Adrenal gland (tissue), 12 donors: ENCODE data around the gene ANKRD18A. TPM values are rescaled to one million over a fixed set of nuclear protein-coding genes. Genes with fewer than 3 reads are reported as not detected.

Experiments used
- DNase-seq, 7 donors: peaks; one replicate each; pipeline ENCODE4 v3.0.0-alpha.2; 2019 to 2020
- H3K27ac ChIP-seq, 5 donors: fragments of 200-600 bp; sonication (generic) in 4 of 5; 1 replicate in 3 of 5; 2 replicates in 2 of 5; pipeline versions ENCODE4 v1.5.1 to v1.8.0; 2016 to 2020; ENCODE audit warnings: mild to moderate bottlenecking in 1 of 5
- H3K27me3 ChIP-seq: fragments of 200-600 bp; 2 replicates; pipeline ENCODE4 v1.8.0; 2021
- H3K36me3 ChIP-seq, 2 donors: fragments of 200-600 bp; replicated peaks in 1 of 2; 1 replicate in 1 of 2; 2 replicates in 1 of 2; pipeline versions ENCODE4 v1.5.1 to v1.8.0; 2018 to 2022
- H3K4me1 ChIP-seq, 2 donors: fragments of 200-600 bp; replicated peaks in 1 of 2; 1 replicate in 1 of 2; 2 replicates in 1 of 2; pipeline versions ENCODE4 v1.5.1 to v1.8.0; 2018 to 2021
- H3K4me3 ChIP-seq, 4 donors: fragments of 200-600 bp; sonication (generic) in 3 of 4; one replicate each; pipeline ENCODE4 v1.5.1; 2016 to 2018
- H3K9me3 ChIP-seq, 3 donors: fragments of 200-600 bp; sonication (generic) in 1 of 3; replicated peaks in 1 of 3; 1 replicate in 2 of 3; 2 replicates in 1 of 3; pipeline versions ENCODE4 v1.5.1 to v1.8.0; 2016 to 2021
- POLR2A ChIP-seq, 2 donors: fragments of 450-650 bp; IDR thresholded peaks; one replicate each; pipeline ENCODE4 v1.6.1; 2017; ENCODE audit warnings: antibody characterized with exemption in 2 of 2, mild to moderate bottlenecking in 2 of 2, moderate library complexity in 1 of 2
- WGBS, 4 donors: extraction: QIAGEN DNeasy Blood & Tissue Kit in 2 of 4; methylation state at CpG; one replicate each; pipeline versions ENCODE4 v1.1.5 to v1.1.7; 2013 to 2017; 5-methylcytosine and 5-hydroxymethylcytosine counted together
- intact Hi-C, 2 donors: fragments of 100-400 bp; cut with DNase I; formaldehyde crosslinking; loops; one replicate each; pipeline versions ENCODE4 v1.14.1 to v1.15.0; 2022 to 2023
- polyA plus RNA-seq, 3 donors: library from polyadenylated mRNA; stranded (reverse); fragments of 200-250 nt in 2 of 3; fragments of 350-450 nt in 1 of 3; fragmentation: Illumina TruSeq in 1 of 3; extraction: RNeasy Lipid Tissue Mini Kit (QIAGEN cat#74804) in 1 of 3; gene quantifications; one replicate each; pipeline ENCODE4 v1.2.3, GENCODE V29; 2013 to 2014
- total RNA-seq, 9 donors: library from RNA; depleted of rRNA in 4 of 9; stranded (reverse); fragments of >200 nt in 4 of 9; fragments of 120-200 nt in 1 of 9; fragmentation: NEBNext Ultra II Directional in 1 of 9; extraction: Animal tissue kit (Norgen Biotek cat#: 25700) in 1 of 9; gene quantifications; one replicate each; pipeline versions ENCODE4 v1.1.0 to v1.2.4, GENCODE V29; 2013 to 2023
- TF ChIP-seq, protein P1 (sequence below), 6 experiments: fragments of 450-650 bp in 4 of 6; fragments of 200-600 bp in 2 of 6; sonication (generic) in 1 of 6; IDR thresholded peaks; 1 replicate in 5 of 6; 2 replicates in 1 of 6; pipeline versions ENCODE4 v1.5.1 to v1.8.0; 2016 to 2021; ENCODE audit warnings: antibody characterized with exemption in 6 of 6, mild to moderate bottlenecking in 2 of 6, moderate library complexity in 1 of 6
- donor health status: healthy with polysubstance abuse.
- donor health status: Bipolar disorder and iron deficiency.
- donor health status: DM: yes; HTN: yes; CAD: no.
- donor health status: DM: no; HTN: no; CAD: no.
- donor health status: DM: no; HTN: no; CAD: no.
- donor health status: DM: yes; HTN: yes; CAD: no.

The ANKRD18A gene
- total and polyA plus RNA-seq, 12 donors, result 0.07 to 0.56 (median 0.15) TPM; not detected in 4

DNA sequence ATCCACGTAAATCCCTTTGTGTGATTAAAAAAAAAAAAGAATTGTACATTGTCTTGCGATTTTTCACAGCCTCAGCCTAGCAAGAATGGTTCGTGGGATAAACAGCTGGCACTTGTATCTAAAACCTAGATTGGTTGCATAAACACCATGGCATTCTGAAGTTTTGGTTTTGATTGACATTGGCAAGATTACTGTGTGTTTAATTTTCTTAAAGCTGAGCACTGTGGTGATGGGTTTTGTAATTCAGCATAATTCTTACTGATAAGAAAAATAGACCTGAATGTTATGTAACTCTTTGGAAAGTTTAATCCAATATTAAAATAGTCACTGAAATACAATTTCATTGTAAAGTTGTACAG, 23.4 kb upstream of the ANKRD18A start:
- no peak for DNase-seq
- Histone ChIP-seq H3K4me1 (no peaks in the 10 kb centered on the region), H3K9me3 (no peaks in the 10 kb centered on the region), H3K27ac (no peak overlapping the region), H3K36me3 (no peaks in the 10 kb centered on the region), H3K4me3 (no peak overlapping the region), H3K27me3 (peaks cover 9% of the 10 kb centered on the region)
- TF ChIP-seq, protein P1, sequence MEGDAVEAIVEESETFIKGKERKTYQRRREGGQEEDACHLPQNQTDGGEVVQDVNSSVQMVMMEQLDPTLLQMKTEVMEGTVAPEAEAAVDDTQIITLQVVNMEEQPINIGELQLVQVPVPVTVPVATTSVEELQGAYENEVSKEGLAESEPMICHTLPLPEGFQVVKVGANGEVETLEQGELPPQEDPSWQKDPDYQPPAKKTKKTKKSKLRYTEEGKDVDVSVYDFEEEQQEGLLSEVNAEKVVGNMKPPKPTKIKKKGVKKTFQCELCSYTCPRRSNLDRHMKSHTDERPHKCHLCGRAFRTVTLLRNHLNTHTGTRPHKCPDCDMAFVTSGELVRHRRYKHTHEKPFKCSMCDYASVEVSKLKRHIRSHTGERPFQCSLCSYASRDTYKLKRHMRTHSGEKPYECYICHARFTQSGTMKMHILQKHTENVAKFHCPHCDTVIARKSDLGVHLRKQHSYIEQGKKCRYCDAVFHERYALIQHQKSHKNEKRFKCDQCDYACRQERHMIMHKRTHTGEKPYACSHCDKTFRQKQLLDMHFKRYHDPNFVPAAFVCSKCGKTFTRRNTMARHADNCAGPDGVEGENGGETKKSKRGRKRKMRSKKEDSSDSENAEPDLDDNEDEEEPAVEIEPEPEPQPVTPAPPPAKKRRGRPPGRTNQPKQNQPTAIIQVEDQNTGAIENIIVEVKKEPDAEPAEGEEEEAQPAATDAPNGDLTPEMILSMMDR (IDR thresholded peaks at IDR 0.05), result no peak
- no peak for TF ChIP-seq POLR2A (IDR thresholded peaks at IDR 0.05)
- 70 to 79% (median 76%) methylated on average over 3 of the region's 3 CpGs for WGBS, 4 donors
- intact Hi-C loops, result no loop called here

DNA sequence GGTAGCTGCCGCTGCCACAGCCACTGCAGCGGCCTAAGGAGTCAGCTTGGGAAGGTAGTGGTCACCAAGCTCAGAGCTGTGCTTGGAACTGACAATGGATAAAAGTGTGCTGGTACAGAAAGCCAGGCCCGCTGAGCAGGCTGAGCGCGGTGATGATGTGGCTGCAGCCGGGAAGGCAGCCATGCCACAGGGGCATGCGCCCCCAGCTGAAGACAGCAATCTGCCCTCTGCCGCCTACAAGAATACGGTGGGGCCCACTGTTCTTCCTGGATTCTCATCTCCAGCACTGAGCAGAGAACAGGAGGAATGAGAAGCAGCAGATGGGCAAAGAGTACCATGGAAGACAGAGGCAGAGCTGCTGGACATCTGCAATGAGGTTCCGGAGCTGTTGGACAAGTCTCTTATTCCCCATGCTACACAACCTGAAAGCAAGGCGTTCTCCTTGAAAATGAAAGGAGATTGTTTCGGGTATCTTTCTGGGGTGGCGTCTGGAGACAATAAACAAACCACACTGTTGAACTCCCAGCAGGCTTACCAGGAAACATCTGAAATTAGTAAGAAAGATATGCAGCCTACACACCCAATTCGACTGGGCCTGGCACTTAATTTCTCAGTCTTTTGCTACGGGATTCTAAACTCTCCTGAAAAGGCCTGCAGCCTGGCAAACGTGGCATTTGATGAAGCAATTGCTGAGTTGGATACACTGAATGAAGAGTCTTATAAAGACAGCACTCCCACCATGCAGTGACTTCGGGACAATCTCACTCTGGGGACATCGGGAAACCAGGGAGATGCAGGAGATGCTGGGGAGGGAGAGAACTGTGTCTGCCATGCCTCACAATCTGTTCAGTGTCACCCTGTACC, 22.8 kb upstream of the ANKRD18A start:
- WGBS, 4 donors, result 82 to 87% (median 84%) methylated on average over 17 to 18 of the region's 18 CpGs
- DNase-seq, result no peak
- Histone ChIP-seq H3K36me3 (no peaks in the 10 kb centered on the region), H3K4me3 (no peak overlapping the region), H3K4me1 (no peaks in the 10 kb centered on the region), H3K27me3 (peaks cover 13% of the 10 kb centered on the region), H3K9me3 (no peaks in the 10 kb centered on the region), H3K27ac (no peak overlapping the region)
- TF ChIP-seq POLR2A (IDR thresholded peaks at IDR 0.05), result no peak
- TF ChIP-seq, protein P1 (IDR thresholded peaks at IDR 0.05), result no peak
- intact Hi-C loops, result no loop called here

DNA sequence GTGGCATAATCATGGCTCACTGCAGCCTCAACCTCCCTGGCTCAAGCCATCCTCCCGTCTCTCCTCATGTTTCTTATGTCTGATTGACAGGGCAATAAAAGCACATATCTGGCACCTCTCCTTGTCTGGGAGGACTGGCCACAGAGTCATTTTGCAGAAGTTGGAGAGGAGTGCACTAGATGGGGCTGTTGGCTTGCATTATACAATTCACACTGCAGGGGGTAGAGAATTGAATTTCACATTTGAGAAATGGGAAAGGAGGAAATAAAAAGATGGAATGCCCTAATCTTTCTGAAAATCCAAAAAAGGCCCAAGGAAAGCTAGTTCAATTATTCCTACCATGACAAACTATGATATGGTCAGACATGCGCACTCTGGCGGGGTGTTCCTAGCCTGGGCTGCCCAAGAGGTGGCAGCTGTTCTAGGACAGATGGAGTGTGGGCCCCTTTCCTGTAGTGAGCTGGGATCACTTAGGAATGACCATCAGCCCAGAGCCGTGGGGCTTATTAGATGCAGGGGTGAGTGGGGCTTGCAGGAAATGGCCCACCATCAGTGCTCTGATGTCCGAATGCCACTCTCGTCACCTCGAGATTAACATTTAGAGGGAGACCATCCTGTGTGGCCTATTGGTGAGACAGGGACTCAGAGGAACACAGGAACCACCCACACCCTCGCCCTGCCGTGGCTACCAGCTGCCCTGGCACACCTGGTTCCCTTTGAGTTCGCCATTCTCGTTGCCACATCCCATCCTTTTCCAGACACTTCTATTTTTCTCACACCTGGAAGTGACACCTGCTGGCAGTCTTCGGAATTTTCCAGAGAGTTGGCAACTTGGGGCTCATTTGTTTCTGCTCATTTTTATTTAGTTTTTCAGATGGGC, 21.8 kb upstream of the ANKRD18A start:
- intact Hi-C loops, result no loop called here
- no peak overlapping the region for H3K4me3 ChIP-seq
- no peaks in the 10 kb centered on the region for H3K4me1 ChIP-seq
- H3K9me3 ChIP-seq, result no peaks in the 10 kb centered on the region
- DNase-seq, result peak in 2 of 7 donors; percentile 8 to 22
- H3K27ac ChIP-seq, result no peak overlapping the region
- peaks cover 13% of the 10 kb centered on the region for H3K27me3 ChIP-seq
- WGBS, 4 donors, result 66 to 67% (median 67%) methylated on average over 11 to 12 of the region's 12 CpGs
- no peaks in the 10 kb centered on the region for H3K36me3 ChIP-seq
- TF ChIP-seq POLR2A (IDR thresholded peaks at IDR 0.05), result no peak
- TF ChIP-seq, protein P1 (IDR thresholded peaks at IDR 0.05), result peak in 3 of 6 experiments; percentile 21 to 48 (median 43)

DNA sequence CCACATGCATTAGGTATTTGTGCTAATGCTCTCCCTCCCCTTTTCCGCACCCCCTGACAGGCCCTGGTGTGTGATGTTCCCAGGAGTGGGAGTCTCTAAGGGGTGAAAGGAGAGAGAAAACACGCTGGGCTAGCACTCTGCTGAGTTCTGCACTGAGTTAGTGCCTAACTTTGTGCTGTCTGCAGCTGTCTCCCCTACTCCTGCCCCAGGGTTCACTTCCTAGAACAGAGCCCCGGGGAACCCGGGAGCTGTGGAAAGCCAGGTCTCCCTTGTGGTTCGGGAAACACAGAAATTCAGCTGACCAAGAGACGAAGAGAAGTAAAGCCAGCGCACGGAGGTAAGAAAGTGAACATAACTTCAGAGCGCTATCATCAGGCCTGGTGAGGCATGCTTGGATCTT, 20.7 kb upstream of the ANKRD18A start:
- WGBS, 4 donors, result 76 to 88% (median 82%) methylated on average over 9 of the region's 9 CpGs
- TF ChIP-seq POLR2A (IDR thresholded peaks at IDR 0.05), result no peak
- TF ChIP-seq, protein P1 (IDR thresholded peaks at IDR 0.05), result no peak
- no peak for DNase-seq
- Histone ChIP-seq H3K36me3 (no peaks in the 10 kb centered on the region), H3K9me3 (no peaks in the 10 kb centered on the region), H3K4me3 (no peak overlapping the region), H3K27me3 (peaks cover 13% of the 10 kb centered on the region), H3K27ac (no peak overlapping the region), H3K4me1 (no peaks in the 10 kb centered on the region)
- intact Hi-C loops, result no loop called here
